Measurements from ENCODE around the gene TXNDC11. TPM values are rescaled to one million over a fixed set of nuclear protein-coding genes. Genes with fewer than 3 reads are reported as not detected.
A peak's percentile ranks its signal among the peaks of the same experiment; 100 is the strongest.

The TXNDC11 gene, protein sequence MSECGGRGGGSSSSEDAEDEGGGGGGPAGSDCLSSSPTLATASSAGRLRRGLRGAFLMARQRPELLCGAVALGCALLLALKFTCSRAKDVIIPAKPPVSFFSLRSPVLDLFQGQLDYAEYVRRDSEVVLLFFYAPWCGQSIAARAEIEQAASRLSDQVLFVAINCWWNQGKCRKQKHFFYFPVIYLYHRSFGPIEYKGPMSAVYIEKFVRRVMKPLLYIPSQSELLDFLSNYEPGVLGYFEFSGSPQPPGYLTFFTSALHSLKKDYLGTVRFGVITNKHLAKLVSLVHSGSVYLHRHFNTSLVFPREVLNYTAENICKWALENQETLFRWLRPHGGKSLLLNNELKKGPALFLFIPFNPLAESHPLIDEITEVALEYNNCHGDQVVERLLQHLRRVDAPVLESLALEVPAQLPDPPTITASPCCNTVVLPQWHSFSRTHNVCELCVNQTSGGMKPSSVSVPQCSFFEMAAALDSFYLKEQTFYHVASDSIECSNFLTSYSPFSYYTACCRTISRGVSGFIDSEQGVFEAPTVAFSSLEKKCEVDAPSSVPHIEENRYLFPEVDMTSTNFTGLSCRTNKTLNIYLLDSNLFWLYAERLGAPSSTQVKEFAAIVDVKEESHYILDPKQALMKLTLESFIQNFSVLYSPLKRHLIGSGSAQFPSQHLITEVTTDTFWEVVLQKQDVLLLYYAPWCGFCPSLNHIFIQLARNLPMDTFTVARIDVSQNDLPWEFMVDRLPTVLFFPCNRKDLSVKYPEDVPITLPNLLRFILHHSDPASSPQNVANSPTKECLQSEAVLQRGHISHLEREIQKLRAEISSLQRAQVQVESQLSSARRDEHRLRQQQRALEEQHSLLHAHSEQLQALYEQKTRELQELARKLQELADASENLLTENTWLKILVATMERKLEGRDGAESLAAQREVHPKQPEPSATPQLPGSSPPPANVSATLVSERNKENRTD
- total RNA-seq (10 to 100 TPM; 64.8 to 78.8 TPM), polyA plus RNA-seq (10 to 100 TPM; 70.0 to 74.3 TPM)
- long read RNA-seq, donor 1, partial matches to known transcripts = 15 of 20 reads
- long read RNA-seq, donor 1, other reads (novel, unspliced or antisense) = 0 of 20 reads
- long read RNA-seq, donor 2, partial matches to known transcripts = 0 of 3 reads
- long read RNA-seq, donor 2, other reads (novel, unspliced or antisense) = 0 of 3 reads
- long read RNA-seq, donor 3, partial matches to known transcripts = 8 of 9 reads
- long read RNA-seq, donor 3, other reads (novel, unspliced or antisense) = 0 of 9 reads
- long read RNA-seq, donor 4 = 0 reads
- long read RNA-seq, donor 5, partial matches to known transcripts = 6 of 12 reads
- long read RNA-seq, donor 5, other reads (novel, unspliced or antisense) = 0 of 12 reads

DNA sequence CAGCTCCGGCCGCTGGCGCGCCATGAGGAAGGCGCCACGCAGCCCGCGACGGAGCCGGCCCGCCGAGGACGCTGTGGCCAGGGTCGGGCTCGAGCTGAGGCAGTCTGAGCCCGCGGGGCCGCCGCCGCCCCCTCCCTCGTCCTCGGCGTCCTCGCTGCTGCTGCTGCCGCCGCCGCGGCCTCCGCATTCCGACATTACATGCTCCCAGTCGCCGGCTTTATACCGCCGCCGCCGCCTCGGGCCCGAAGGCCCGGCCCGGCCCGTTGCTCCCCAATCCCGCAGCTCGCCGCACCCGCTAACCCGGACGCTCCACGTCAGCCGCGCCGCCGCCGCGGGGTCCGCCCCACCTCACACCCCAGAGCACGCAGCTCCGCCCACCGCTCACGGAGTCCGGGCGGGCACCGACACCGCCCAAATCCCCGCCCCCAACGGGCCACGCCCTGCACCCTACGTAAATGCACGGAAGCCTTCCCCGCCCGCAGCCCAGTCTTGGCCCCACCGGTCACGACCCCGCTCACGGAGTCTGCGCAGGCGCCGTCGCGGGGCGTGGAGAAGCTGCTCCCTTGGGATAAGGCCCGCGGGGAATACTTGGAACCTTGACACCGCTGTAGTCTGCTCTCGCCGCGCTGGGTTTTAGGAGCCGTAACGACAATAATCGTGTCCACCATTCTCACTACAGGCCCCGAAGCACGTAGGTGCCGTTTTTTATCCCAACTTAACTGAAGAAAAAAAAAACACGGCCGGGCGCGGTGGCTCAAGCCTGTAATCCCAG, at the start of gene TXNDC11:
Gene TXNDC11 (minus strand): TSS at position 322 of the 772 bp plus-strand sequence. CDS start 127 bp downstream, at position 195.
- Histone ChIP-seq H3K9me3 (ENCODE audit: control insufficient read depth in 4 of 4, insufficient read depth in 3 of 4, low read length in 3 of 4) (no peaks in the 10 kb centered on the region), H3K9ac (ENCODE audit: insufficient read depth in 1 of 2, low read length in 2 of 2) (peak within 1 kb of the TSS; percentile 82), H3K27me3 (ENCODE audit: control insufficient read depth in 3 of 3, insufficient read depth in 3 of 3, low read length in 2 of 3) (no peaks in the 10 kb centered on the region), H3K27ac (ENCODE audit: low read depth in 1 of 2, low read length in 1 of 2) (peak within 1 kb of the TSS; percentile 96 to 100), H3K4me1 (ENCODE audit: control insufficient read depth in 5 of 5, insufficient read depth in 5 of 5, low read length in 5 of 5) (peaks cover 3 to 19% (median 13%) of the 10 kb centered on the region in 5 donors), H3K36me3 (ENCODE audit: control insufficient read depth in 4 of 4, insufficient read depth in 4 of 4, low read length in 4 of 4) (peaks cover 0 to 1% (median under 1%) of the 10 kb centered on the region in 4 donors), H3K4me3 (peak within 1 kb of the TSS; percentile 98)
- 0 to 1% methylated on average over 78 to 96 of the region's 96 CpGs for WGBS, 2 donors
- TF ChIP-seq, protein P1, sequence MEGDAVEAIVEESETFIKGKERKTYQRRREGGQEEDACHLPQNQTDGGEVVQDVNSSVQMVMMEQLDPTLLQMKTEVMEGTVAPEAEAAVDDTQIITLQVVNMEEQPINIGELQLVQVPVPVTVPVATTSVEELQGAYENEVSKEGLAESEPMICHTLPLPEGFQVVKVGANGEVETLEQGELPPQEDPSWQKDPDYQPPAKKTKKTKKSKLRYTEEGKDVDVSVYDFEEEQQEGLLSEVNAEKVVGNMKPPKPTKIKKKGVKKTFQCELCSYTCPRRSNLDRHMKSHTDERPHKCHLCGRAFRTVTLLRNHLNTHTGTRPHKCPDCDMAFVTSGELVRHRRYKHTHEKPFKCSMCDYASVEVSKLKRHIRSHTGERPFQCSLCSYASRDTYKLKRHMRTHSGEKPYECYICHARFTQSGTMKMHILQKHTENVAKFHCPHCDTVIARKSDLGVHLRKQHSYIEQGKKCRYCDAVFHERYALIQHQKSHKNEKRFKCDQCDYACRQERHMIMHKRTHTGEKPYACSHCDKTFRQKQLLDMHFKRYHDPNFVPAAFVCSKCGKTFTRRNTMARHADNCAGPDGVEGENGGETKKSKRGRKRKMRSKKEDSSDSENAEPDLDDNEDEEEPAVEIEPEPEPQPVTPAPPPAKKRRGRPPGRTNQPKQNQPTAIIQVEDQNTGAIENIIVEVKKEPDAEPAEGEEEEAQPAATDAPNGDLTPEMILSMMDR (IDR thresholded peaks at IDR 0.05; ENCODE audit: control extremely low read depth, extremely low read depth) = no peak
- DNase-seq = peak; percentile 99
- peak; percentile 97 for ATAC-seq (ENCODE audit: insufficient read depth, low FRiP score)

DNA sequence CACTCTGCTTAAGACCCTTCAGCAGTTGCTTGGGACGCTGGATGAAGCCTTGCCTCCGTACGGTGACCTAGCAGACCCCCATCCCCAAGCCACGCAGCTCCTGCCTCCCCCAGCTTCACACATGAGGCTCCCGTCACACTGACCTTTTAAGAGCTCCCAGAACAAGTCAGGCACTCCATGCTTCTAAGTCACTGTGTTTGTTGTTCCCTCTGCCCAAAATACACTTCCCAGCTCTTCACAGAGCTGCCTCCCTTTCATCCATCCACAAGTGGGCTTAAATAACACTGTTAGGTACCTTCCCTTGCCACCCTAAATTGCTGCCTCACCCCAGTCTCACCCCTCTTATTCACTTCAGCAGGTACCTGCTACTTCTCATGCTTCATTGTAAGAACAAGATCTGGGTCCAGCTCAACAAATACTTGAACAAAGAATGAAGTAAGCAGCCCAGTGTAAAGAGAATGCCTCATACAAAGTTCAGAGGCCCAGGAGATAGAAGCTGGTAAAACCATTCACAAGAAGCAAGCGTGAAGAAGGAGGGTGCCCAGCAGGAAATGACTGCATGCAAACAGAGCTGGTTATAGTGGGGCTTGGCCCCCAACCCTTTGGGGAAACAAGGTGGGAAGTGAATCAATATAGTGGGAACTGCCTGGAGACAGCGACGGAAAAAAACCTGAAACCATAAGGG, 48.6 kb upstream of the TXNDC11 start:
- ATAC-seq (ENCODE audit: insufficient read depth, low FRiP score) (peak; percentile 66), DNase-seq (peak in 2 of 3 donors; percentile 39 to 43)
- Histone ChIP-seq H3K27me3 (ENCODE audit: control insufficient read depth in 3 of 3, insufficient read depth in 3 of 3, low read length in 2 of 3) (no peaks in the 10 kb centered on the region), H3K4me1 (ENCODE audit: control insufficient read depth in 5 of 5, insufficient read depth in 5 of 5, low read length in 5 of 5) (peaks cover 16 to 45% (median 23%) of the 10 kb centered on the region in 5 donors), H3K36me3 (ENCODE audit: control insufficient read depth in 4 of 4, insufficient read depth in 4 of 4, low read length in 4 of 4) (peaks cover 0 to 22% (median 1%) of the 10 kb centered on the region in 4 donors), H3K9me3 (ENCODE audit: control insufficient read depth in 4 of 4, insufficient read depth in 3 of 4, low read length in 3 of 4) (no peaks in the 10 kb centered on the region), H3K9ac (ENCODE audit: insufficient read depth in 1 of 2, low read length in 2 of 2) (peak overlapping the region in 1 of 2 donors; percentile 23), H3K27ac (ENCODE audit: low read depth in 1 of 2, low read length in 1 of 2) (peak overlapping the region in 1 of 2 donors; percentile 84), H3K4me3 (no peak overlapping the region)
- 66 to 70% methylated on average over 8 of the region's 8 CpGs for WGBS, 2 donors
- TF ChIP-seq, protein P1 (IDR thresholded peaks at IDR 0.05; ENCODE audit: control extremely low read depth, extremely low read depth) = no peak
